Stimulated activated CD4-positive, alpha-beta T cell treated with anti-CD3 and anti-CD28 coated beads, Interleukin-15, amount 100 ng/mL, for 1 hour (primary cell): ENCODE data around the gene KAZALD1.
"Not testable (repeated sequence)": the region's sequence is repeated elsewhere in the genome, so short reads cannot be mapped to it uniquely, and the experiment has no call there.

ENCODE experiments used
- DNase-seq, 2 donors: peaks; one replicate each; pipeline ENCODE4 v3.0.0-alpha.2; 2020; ENCODE audit warnings: low read depth in 1 of 2, low spot score in 1 of 2

Gene KAZALD1

GRCh38 chr10:101029520-101030295, 32.1 kb upstream of the KAZALD1 start:
- no peak for DNase-seq

- no peak for DNase-seq
Measured at GRCh38 chr10:101030496-101031127, 31.2 kb upstream of the KAZALD1 start.

DNA sequence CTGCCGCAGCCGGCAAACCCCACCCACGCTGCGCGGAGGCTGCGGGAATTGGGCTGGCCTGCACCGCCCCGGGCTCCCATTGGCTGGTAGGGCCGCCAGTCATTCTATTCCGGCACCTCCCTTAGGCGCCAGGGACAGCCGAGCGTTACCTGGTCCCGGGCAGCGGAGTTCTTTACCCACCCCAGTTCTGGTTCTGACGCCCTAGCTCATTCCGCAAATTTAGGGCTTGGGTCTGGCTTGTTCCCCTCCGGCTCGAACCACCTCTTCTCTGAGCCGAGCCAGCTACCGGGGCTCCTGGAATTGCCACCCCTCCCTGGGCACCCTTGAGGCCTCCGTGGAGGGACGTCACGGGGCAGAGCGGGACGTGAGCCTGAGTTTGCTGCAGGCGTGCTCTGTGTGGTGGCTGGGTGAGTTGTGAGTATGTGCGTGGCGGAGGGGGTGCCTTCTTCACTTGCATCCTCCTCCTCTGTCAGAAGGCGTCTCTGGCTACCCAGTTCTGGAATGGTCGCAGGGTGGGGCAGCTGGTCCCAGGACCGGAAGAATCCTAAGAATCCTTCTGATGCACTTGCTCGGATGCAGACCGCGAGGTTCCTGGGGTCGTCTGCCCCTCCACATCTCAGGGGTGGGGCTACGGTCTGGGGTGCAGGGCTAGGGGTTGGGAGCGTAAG, 30.5 kb upstream of the KAZALD1 start, which contains the start of the genes PDZD7 and SFXN3:
PDZD7 (minus strand) TSS at position 2 of the 668 bp plus-strand sequence. CDS start 910 bp downstream, outside the sequence.
SFXN3 (plus strand) TSS at position 107 of the 668 bp plus-strand sequence. CDS start 3,461 bp downstream, outside the sequence.
- DNase-seq, result peak; percentile 95 to 96

DNA sequence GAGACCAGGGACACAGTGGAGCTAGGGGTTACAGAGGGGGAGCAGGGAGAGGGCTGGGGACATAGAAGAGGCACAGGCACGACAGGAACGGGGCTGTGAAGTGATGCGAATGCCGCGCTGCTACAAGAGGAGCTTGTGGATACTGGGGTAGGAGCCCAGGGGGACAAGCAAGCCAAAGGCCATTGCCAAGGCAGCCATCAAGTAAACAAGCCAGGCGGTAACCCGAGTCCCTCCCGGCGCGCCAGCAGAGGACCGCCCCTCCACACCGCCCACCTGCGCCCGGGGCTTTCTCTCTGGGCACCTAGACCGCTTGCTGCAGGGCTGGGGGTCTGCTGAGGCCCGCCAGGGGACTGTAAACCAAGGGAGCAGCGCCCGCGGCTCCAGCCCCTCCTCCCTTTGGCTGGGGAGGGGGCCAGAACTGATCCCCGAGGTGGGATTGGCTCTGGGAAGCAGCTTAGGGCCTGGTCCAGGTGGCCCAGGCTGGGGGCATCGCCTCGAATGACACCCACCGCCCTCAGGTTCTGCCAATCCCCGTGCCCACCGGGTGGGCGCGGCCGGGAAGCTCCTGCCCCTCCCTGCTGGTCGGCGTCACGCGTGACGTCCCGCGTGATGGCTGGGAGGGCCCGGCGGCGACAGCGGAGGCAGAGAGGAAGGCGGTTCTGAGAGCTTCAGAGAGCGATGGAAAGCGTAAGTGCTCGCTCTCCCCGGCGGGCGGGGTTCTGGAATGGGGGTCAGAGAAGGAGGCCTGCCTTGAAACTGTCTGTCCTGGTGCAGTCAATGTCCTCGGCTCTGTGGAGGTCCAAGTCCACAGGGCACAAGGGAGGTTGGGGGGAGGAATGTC, 29.8 kb upstream of the KAZALD1 start:
- peak; percentile 57 to 60 for DNase-seq

DNA sequence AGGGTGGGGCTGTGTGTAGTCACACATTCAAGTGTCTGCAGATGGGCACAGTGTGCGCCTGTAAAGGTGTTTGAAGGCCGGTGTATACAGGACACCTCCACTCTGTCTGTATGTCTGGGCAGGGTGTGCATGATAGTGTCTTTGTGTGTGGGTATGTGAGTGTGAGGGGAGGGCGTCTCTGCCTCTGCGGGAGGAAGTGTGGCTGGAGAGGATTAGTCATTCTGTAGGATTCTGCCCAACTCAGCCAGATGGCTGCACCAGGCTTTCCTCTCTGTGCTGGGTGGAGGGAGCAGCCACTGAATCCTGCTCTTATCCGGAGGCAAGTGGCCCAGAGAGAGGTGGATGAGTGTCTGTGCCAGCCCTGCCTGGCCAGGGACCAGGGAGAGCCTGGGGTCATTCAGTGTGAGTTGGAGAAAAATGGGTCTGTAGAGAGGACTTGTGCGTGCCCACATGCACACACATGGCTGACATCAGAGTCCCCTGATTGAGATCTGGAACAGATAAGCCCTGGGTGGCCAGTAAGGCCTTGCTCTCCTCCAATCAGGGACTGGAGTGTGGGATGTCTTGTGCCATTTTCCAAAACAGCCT, 29.1 kb upstream of the KAZALD1 start:
- peak; percentile 14 to 36 for DNase-seq

GRCh38 chr10:101033276-101033675, 28.5 kb upstream of the KAZALD1 start:
- no peak for DNase-seq

GRCh38 chr10:101034404-101034803, 27.4 kb upstream of the KAZALD1 start:
- not testable (repeated sequence) for DNase-seq

DNA sequence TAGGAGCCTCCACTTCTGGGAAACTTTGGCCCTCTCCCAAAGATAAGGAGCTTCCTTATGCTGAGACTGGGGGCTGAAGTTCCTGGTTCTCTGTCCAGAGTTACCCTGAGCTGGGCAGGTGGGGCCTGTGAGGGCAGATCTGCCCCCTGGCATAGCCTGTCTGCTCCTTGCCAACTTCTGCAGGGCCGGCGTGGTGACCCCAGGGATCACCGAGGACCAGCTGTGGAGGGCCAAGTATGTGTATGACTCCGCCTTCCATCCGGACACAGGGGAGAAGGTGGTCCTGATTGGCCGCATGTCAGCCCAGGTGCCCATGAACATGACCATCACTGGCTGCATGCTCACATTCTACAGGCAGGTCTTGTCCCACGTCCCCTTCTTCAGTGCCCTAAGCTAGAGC, 26.5 kb upstream of the KAZALD1 start:
- no peak for DNase-seq

DNA sequence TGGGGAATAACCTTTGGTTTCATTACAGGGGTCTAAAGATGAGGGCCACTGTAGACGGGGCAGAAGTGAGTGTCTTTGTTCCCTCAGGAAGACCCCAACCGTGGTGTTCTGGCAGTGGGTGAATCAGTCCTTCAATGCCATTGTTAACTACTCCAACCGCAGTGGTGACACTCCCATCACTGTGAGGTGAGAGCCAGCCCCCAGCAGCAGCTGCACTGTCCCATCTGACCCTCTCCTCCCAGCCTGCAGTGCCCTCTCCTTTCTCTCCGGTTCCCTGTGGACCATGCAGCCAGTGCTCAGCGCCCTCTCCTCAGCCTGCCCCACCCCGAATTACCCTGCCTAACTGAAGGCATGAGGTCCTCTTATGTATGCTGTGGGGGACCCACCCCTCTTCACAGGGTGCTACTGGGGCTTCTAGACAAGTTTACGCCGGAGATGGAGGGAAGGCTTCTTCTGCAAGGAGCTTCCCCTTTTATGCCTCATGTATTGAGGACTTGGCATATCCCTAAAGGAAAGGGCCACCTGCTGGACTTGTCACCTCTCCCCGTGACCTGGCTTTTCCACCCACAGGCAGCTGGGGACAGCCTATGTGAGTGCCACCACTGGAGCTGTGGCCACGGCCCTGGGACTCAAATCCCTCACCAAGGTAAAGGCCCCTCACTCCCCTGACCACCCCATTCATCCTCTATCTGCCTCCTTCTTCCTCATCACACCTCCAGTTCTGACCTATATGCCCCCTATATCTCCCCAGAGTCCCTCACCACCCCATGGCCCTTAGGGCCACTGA, 25.7 kb upstream of the KAZALD1 start:
- no peak for DNase-seq

DNA sequence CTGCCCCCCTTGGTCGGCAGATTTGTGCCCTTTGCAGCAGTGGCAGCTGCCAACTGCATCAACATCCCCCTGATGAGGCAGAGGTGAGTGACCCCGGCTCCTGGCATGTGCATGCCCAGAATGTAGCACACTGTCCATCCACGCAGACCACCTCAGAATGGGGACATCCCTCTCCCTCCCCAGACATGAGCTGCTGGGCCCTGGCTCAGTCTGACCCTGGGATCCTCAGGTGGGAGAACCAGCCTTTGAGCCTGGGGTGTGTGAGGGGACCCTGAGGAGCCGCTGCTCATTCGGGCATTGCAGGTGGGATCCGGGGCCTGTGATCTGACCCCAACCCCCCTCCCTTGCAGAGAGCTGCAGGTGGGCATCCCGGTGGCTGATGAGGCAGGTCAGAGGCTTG, 25.1 kb upstream of the KAZALD1 start:
- no peak for DNase-seq

DNA sequence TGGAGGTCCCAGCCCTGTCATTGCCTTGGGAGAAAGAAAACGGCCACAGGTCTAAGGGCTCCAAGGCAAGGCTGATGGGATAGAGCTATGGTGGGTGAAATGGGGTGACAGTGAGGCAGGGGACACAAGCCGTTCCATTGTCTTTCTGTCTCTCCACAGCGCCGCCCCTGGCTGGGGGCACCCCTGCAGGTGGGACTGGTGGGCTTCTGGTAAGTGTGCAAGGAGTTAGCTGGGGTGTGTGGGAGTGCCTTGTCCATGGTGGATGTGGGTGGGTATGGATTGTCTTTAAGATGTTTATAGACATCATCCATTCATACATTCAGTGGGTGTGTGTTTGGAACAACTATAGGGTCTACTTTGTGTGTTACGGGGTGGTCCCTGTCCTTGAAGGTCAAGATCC, 23.3 kb upstream of the KAZALD1 start:
- no peak for DNase-seq

DNA sequence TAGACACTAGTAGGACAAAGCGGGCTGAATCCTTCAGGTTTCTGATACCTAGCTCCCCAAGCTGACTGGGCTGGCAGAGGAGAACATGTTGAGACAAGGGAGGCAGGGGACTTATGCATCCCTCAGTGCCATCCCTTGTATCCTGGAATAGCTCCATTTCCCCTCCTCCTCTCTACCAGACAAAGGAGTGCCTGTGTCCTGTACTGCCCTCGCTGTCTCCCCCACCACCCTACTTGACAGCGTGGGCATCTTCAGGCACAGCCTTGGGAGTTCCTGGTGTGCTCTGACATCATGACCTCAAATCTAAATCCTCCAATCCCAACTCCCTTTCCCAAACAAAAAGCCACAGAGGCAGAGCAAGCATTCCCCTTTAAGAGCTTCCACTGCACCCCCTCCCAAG, 21.7 kb upstream of the KAZALD1 start:
- no peak for DNase-seq

- no peak for DNase-seq
Measured at GRCh38 chr10:101040851-101041250, 20.9 kb upstream of the KAZALD1 start.

DNA sequence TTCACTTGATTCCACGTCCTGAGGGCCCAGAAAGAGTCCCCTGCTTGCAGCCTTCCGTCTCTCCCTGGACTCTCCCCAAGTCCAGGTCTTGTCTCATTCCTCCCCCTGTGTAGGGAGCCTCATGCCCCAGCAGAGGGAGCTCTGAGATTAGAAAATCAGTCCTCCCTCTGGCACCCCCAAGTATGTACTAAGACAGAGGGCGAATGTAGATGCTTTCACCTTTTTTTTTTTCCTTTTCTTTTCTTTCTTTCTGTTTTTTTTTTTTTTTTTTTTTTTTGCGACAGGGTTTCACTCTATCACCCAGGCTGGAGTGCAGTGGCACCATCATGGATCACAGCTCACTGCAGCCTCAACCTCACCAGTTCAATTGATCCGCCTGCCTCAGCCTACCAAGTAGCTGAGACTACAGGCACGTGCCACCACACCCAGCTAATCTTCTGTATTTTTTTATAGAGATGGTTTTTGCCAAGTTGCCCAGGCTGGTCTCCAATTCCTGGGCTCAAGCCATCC, 20.5 kb upstream of the KAZALD1 start:
- peak; percentile 45 to 47 for DNase-seq

- no peak for DNase-seq
Measured at GRCh38 chr10:101042118-101042517, 19.7 kb upstream of the KAZALD1 start.

DNA sequence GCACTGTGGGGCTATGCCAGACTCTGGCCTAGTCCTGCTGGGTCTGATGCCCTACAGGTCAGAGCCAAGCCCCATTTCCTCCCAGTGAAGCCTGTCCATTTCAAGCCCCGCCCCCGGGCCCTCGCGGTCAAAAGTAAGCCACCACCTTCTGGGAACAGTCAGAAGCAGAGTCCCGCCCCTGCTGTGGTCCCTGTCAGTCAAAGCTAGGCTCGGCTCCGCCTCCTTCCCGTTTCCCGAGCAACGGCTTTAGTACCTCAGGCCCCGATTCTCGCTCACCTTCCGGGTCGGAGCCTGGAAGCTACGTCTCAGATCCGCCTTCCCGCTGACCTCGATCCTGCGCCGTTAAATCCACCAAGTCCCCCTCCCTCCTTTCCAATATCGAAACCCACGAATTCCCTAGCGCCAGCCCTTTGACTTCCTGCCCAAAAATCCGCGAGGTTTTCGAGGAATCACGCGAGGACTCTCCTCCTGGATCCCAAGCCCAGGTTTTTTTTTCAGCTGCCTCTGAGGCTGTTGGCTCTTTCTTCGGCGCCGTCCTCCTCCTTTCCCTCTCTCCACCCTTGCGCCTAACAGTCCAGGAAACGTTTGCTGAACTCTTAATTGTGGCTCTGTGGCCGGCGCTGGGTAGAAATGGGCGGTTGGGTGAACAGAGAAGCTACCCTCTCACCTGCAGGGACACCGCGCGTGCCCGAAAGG, 19.0 kb upstream of the KAZALD1 start:
- DNase-seq, result peak; percentile 53 to 70

- DNase-seq, result no peak
Measured at GRCh38 chr10:101043363-101043707, 18.5 kb upstream of the KAZALD1 start.

- no peak for DNase-seq
Measured at GRCh38 chr10:101044117-101044516, 17.7 kb upstream of the KAZALD1 start.
